MCF 10A (cell line): ENCODE data around the gene PSMC5. TPM values are rescaled to one million over a fixed set of nuclear protein-coding genes. Genes with fewer than 3 reads are reported as not detected.
"Not testable (repeated sequence)": the region's sequence is repeated elsewhere in the genome, so short reads cannot be mapped to it uniquely, and the experiment has no call there.

ENCODE experiments used
- BruUV-seq: library from RNA; stranded (reverse); fragments of 400-500 nt; replicated peaks from 2 replicates; lab custom pipeline; 2021; lab: Mats Ljungman, UMichigan
- CTCF ChIA-PET: fragments of 300-600 bp; sonication (Branson Sonifier 250); formaldehyde crosslinking; extraction: SDS; loops from one replicate; lab custom pipeline; 2021; ENCODE audit warnings: antibody characterized with exemption, inconsistent platforms; lab: Yijun Ruan, JAX
- POLR2A ChIA-PET: fragments of 300-600, 350-650 bp; sonication (Branson Sonifier 250); formaldehyde crosslinking; extraction: SDS; loops from one replicate; lab custom pipeline; 2020; ENCODE audit warnings: antibody characterized with exemption, inconsistent platforms; lab: Yijun Ruan, JAX
- DNase-seq: peaks from one replicate; pipeline ENCODE4 v3.0.0-alpha.2; 2018; ENCODE audit not compliant: unreplicated experiment
- H3K27ac Mint-ChIP-seq: one replicate; pipeline ENCODE4 v1.8.0; 2022; ENCODE audit warnings: mild to moderate bottlenecking, low read depth, mixed read lengths; ENCODE audit not compliant: unreplicated experiment
- H3K27me3 Mint-ChIP-seq: one replicate; pipeline ENCODE4 v1.8.0; 2022; ENCODE audit warnings: mixed read lengths; ENCODE audit not compliant: insufficient read depth, unreplicated experiment
- H3K36me3 Mint-ChIP-seq: one replicate; pipeline ENCODE4 v1.8.0; 2022; ENCODE audit warnings: mild to moderate bottlenecking, moderate library complexity, mixed read lengths; ENCODE audit not compliant: insufficient read depth, unreplicated experiment
- H3K4me1 Mint-ChIP-seq: one replicate; pipeline ENCODE4 v1.8.0; 2022; ENCODE audit warnings: mixed read lengths; ENCODE audit not compliant: insufficient read depth, unreplicated experiment
- H3K4me3 Mint-ChIP-seq: one replicate; pipeline ENCODE4 v1.8.0; 2022; ENCODE audit warnings: mild to moderate bottlenecking, moderate library complexity, mixed read lengths; ENCODE audit not compliant: unreplicated experiment
- H3K9me3 Mint-ChIP-seq: one replicate; pipeline ENCODE4 v1.8.0; 2022; ENCODE audit warnings: mixed read lengths; ENCODE audit not compliant: unreplicated experiment
- CTCF ChIP-seq: fragments of 200-600 bp; IDR thresholded peaks from one replicate; pipeline ENCODE4 v1.8.0; 2022; ENCODE audit warnings: antibody characterized with exemption, mild to moderate bottlenecking; ENCODE audit not compliant: unreplicated experiment
- intact Hi-C: fragments of 100-400 bp; cut with micrococcal nuclease; formaldehyde crosslinking; loops from 2 replicates; pipeline ENCODE4 v1.14.1; 2022
- total RNA-seq: library from RNA; stranded (reverse); gene quantifications from 2 replicates; pipeline ENCODE4 v1.2.3, GENCODE V29; 2022

The PSMC5 gene
- total RNA-seq, 1 experiment from 2014 or later, result 148 TPM

- POLR2A ChIA-PET, DNase-seq, CTCF ChIA-PET: not testable (repeated sequence)
These were observed 47.5 kb downstream of the PSMC5 start for GRCh38 chr17:63874693-63875092.

GRCh38 chr17:63878413-63878812 lies 51.2 kb downstream of the PSMC5 start:
- peaks cover 38% of the 10 kb centered on the region for H3K27me3 Mint-ChIP-seq
- H3K4me1 Mint-ChIP-seq, H3K27ac Mint-ChIP-seq, intact Hi-C loops, H3K4me3 Mint-ChIP-seq, POLR2A ChIA-PET, BruUV-seq, H3K9me3 Mint-ChIP-seq, H3K36me3 Mint-ChIP-seq, DNase-seq: not testable (repeated sequence)
- CTCF ChIA-PET, result interaction anchor here (0.7 kb wide), 1 partner anchor 33 kb away, joined by 3 read pairs; the partner anchor contains the start of gene CSHL1

More at GRCh38 chr17:63874693-63875092, 47.5 kb downstream of the PSMC5 start:
- H3K27ac Mint-ChIP-seq, H3K4me1 Mint-ChIP-seq, H3K36me3 Mint-ChIP-seq, H3K9me3 Mint-ChIP-seq, H3K4me3 Mint-ChIP-seq, intact Hi-C loops, BruUV-seq: not testable (repeated sequence)
- peaks cover 38% of the 10 kb centered on the region for H3K27me3 Mint-ChIP-seq

GRCh38 chr17:63880706-63881105 lies 53.5 kb downstream of the PSMC5 start:
- POLR2A ChIA-PET, result no interaction called here

GRCh38 chr17:63881337-63881736 lies 54.1 kb downstream of the PSMC5 start:
- DNase-seq, H3K4me1 Mint-ChIP-seq, H3K4me3 Mint-ChIP-seq, H3K36me3 Mint-ChIP-seq, intact Hi-C loops, H3K27ac Mint-ChIP-seq, H3K9me3 Mint-ChIP-seq, POLR2A ChIA-PET, BruUV-seq: not testable (repeated sequence)
- CTCF ChIA-PET, result interaction anchor here (0.7 to 1.0 kb wide), 4 partner anchors 8 to 161 kb away, joined by 3 to 4 read pairs (median 4); no protein-coding TSS in a partner anchor
- peaks cover 33% of the 10 kb centered on the region for H3K27me3 Mint-ChIP-seq

More at GRCh38 chr17:63880706-63881105, 53.5 kb downstream of the PSMC5 start:
- CTCF ChIA-PET, result interaction anchor here (0.6 to 1.0 kb wide), 4 partner anchors 9 to 129 kb away, joined by 3 to 4 read pairs (median 4); no protein-coding TSS in a partner anchor
- H3K36me3 Mint-ChIP-seq, result no peaks in the 10 kb centered on the region
- no peaks in the 10 kb centered on the region for H3K9me3 Mint-ChIP-seq
- peaks cover 37% of the 10 kb centered on the region for H3K27me3 Mint-ChIP-seq
- no TSS peak for BruUV-seq
- intact Hi-C loops, result no loop called here
- DNase-seq, result no peak
- no peaks in the 10 kb centered on the region for H3K4me1 Mint-ChIP-seq
- H3K4me3 Mint-ChIP-seq, result no peak overlapping the region
- TF ChIP-seq CTCF, result no peak
- no peak overlapping the region for H3K27ac Mint-ChIP-seq

Other genes with a start within 250 kb of the PSMC5 start
- 36.5 and 38.7 TPM in 2 replicates for gene TACO1, start 226.5 kb upstream of the PSMC5 start, total RNA-seq
- gene MAP3K3, start 205.0 kb upstream of the PSMC5 start, total RNA-seq, result 12.8 and 13.8 TPM in 2 replicates
- gene LIMD2, start 127.3 kb upstream of the PSMC5 start, total RNA-seq, result 0.56 and 0.93 TPM in 2 replicates
- gene STRADA, start 85.6 kb upstream of the PSMC5 start, total RNA-seq, result 36.5 and 36.6 TPM in 2 replicates
- gene CCDC47, start 53.8 kb upstream of the PSMC5 start, total RNA-seq, result 86.4 and 114 TPM in 2 replicates
- 137 and 144 TPM in 2 replicates for gene DDX42, start 53.3 kb upstream of the PSMC5 start, total RNA-seq
- 36.7 and 49.5 TPM in 2 replicates for gene FTSJ3, start 232 bp downstream of the PSMC5 start, total RNA-seq
- 43.7 and 54.6 TPM in 2 replicates for gene SMARCD2, start 15.3 kb downstream of the PSMC5 start, total RNA-seq
- gene CSH2, start 46.2 kb downstream of the PSMC5 start, total RNA-seq, result not detected in 2 replicates
- gene GH2, start 54.5 kb downstream of the PSMC5 start, total RNA-seq, result not detected in 2 replicates
- not detected in 2 replicates for gene CSH1, start 69.1 kb downstream of the PSMC5 start, total RNA-seq
- not detected in 2 replicates for gene CSHL1, start 83.8 kb downstream of the PSMC5 start, total RNA-seq
- gene GH1, start 91.4 kb downstream of the PSMC5 start, total RNA-seq, result not detected in 2 replicates
- gene CD79B, start 104.9 kb downstream of the PSMC5 start, total RNA-seq, result not detected in 2 replicates
- gene SCN4A, start 145.5 kb downstream of the PSMC5 start, total RNA-seq, result 0.05 TPM in 1 of 2 replicates, not detected in the other
- gene PRR29, start 170.9 kb downstream of the PSMC5 start, total RNA-seq, result not detected in 2 replicates
- gene ICAM2, start 193.2 kb downstream of the PSMC5 start, total RNA-seq, result 0.34 TPM in 1 of 2 replicates, not detected in the other